ENCODE measurements around the gene BMPR1B. TPM values are rescaled to one million over a fixed set of nuclear protein-coding genes. Genes with fewer than 3 reads are reported as not detected.

Gene BMPR1B
- total RNA-seq, 1 experiment from 2014 or later, result 0.35 TPM

- Mint-ChIP-seq H3K36me3 (ENCODE audit: insufficient read depth in 1 of 3, low read depth in 3 of 3) (peaks cover 22 to 29% (median 22%) of the 10 kb centered on the region in 3 experiments), H3K9me3 (peaks cover 24 to 29% of the 10 kb centered on the region in 2 experiments), H3K27ac (no peak overlapping the region), H3K27me3 (ENCODE audit: low read depth) (no peaks in the 10 kb centered on the region), H3K4me3 (no peak overlapping the region), H3K4me1 (peaks cover 0 to 3% of the 10 kb centered on the region in 2 experiments; a peak in 2 of 4 replicates)
- H3K79me2 ChIP-seq (ENCODE audit: insufficient read depth, low read length), result no peaks in the 10 kb centered on the region
- H4K8ac ChIP-seq (replicated peaks; ENCODE audit: insufficient read length, low read depth, low read length), result no peak overlapping the region
- no peak overlapping the region for H3K14ac ChIP-seq (ENCODE audit: insufficient read depth, low read length)
- no peak for DNase-seq
- no peak overlapping the region for H4K91ac ChIP-seq (ENCODE audit: insufficient read length, low read depth, low read length)
- H2BK20ac ChIP-seq (ENCODE audit: low read depth, low read length, poor library complexity, severe bottlenecking), result no peak overlapping the region
- no peak overlapping the region for H3T11ph ChIP-seq (ENCODE audit: low read length)
- no peak overlapping the region for H2AK5ac ChIP-seq (ENCODE audit: insufficient read length, low read length)
- TF ChIP-seq CTCF (conservative IDR thresholded peaks at IDR 0.05), result no peak
- no CpG with 5 or more reads among the region's 1 CpG for WGBS (ENCODE audit: extremely low coverage, insufficient read length, low lambda C conversion rate)
- H4K5ac ChIP-seq (ENCODE audit: insufficient read length, low read depth, low read length), result no peak overlapping the region
- no peak overlapping the region for H2BK120ac ChIP-seq (ENCODE audit: low read depth, low read length, poor library complexity, severe bottlenecking)
- no peaks in the 10 kb centered on the region for H3K79me1 ChIP-seq (ENCODE audit: insufficient read depth, low read depth, low read length, poor library complexity, severe bottlenecking)
- H3K9ac ChIP-seq (ENCODE audit: extremely low read depth, insufficient read length, low read length), result no peak overlapping the region
- H3K56ac ChIP-seq (ENCODE audit: insufficient read length, low read depth, low read length), result no peak overlapping the region
- H3K9me3 ChIP-seq (ENCODE audit: control insufficient read depth, low read depth, low read length), result peaks cover 8% of the 10 kb centered on the region
- H2BK15ac ChIP-seq (ENCODE audit: low read depth, low read length), result no peak overlapping the region
- H3K23me2 ChIP-seq (ENCODE audit: insufficient read length, low read depth, low read length, poor library complexity, severe bottlenecking), result no peaks in the 10 kb centered on the region
- no peak overlapping the region for H3K4me2 ChIP-seq (ENCODE audit: insufficient read depth, insufficient read length, low read length)
- no peaks in the 10 kb centered on the region for H3K27me3 ChIP-seq (ENCODE audit: insufficient read depth, low read length)
- H4K20me1 ChIP-seq (ENCODE audit: control insufficient read depth, insufficient read depth, insufficient read length), result no peaks in the 10 kb centered on the region
- H3K23ac ChIP-seq (ENCODE audit: insufficient read length, low read depth, low read length), result no peak overlapping the region
- H3K4me1 ChIP-seq (ENCODE audit: insufficient read depth, low read length), result no peaks in the 10 kb centered on the region
- H2BK12ac ChIP-seq (ENCODE audit: insufficient read length, low read depth, low read length), result no peak overlapping the region
- H3K4ac ChIP-seq (ENCODE audit: low read depth, low read length), result no peak overlapping the region
- no peak overlapping the region for H3K18ac ChIP-seq (ENCODE audit: insufficient read length, low read depth, low read length)
- H3K27ac ChIP-seq (ENCODE audit: insufficient read length, low read depth, low read length), result no peak overlapping the region
- H2BK5ac ChIP-seq (ENCODE audit: insufficient read length, low read length), result no peak overlapping the region
- H2AFZ ChIP-seq (ENCODE audit: low read length), result no peak overlapping the region
These were observed 155.6 kb downstream of the BMPR1B start for GRCh38 chr4:94913316-94913715.

All from H9 (cell line).